Activated CD4-positive, alpha-beta T cell treated with anti-CD3 and anti-CD28 coated beads for 36 hours (primary cell): ENCODE data around the gene LDHAL6B. TPM values are rescaled to one million over a fixed set of nuclear protein-coding genes. Genes with fewer than 3 reads are reported as not detected.

Experiments
- ATAC-seq: fragments of 200-7000 bp; cut with Tn5 transposase; one replicate; pipeline ENCODE4 v1.10.0; 2021; ENCODE audit warnings: mild to moderate bottlenecking, moderate library complexity
- CTCF ChIA-PET: fragments of 350-600 bp; sonication (Branson Sonifier 250); formaldehyde crosslinking; loops from one replicate; lab custom pipeline; 2021; ENCODE audit warnings: antibody characterized with exemption; lab: Charles Lee
- POLR2A ChIA-PET: fragments of 350-600 bp; sonication (Branson Sonifier 250); formaldehyde crosslinking; loops from one replicate; lab custom pipeline; 2021; ENCODE audit warnings: antibody characterized with exemption, inconsistent platforms; lab: Charles Lee
- DNase-seq: peaks from one replicate; pipeline ENCODE4 v3.0.0-alpha.2; 2020
- H3K27ac Mint-ChIP-seq: one replicate; pipeline ENCODE4 v1.8.0; 2021; ENCODE audit warnings: mixed read lengths
- H3K27me3 Mint-ChIP-seq: one replicate; pipeline ENCODE4 v1.8.0; 2021; ENCODE audit warnings: mixed read lengths
- H3K36me3 Mint-ChIP-seq: one replicate; pipeline ENCODE4 v1.8.0; 2021; ENCODE audit warnings: low read depth, mixed read lengths
- H3K4me1 Mint-ChIP-seq: one replicate; pipeline ENCODE4 v1.8.0; 2021; ENCODE audit warnings: mixed read lengths
- H3K4me3 Mint-ChIP-seq: one replicate; pipeline ENCODE4 v1.8.0; 2021; ENCODE audit warnings: mild to moderate bottlenecking, moderate library complexity, mixed read lengths
- H3K9me3 Mint-ChIP-seq: one replicate; pipeline ENCODE4 v1.8.0; 2021; ENCODE audit warnings: low read depth, mixed read lengths
- intact Hi-C, 2 experiments: fragments of 100-400 bp; cut with DNase I in 1 of 2; cut with micrococcal nuclease in 1 of 2; formaldehyde crosslinking; loops; one replicate each; pipeline versions ENCODE4 v1.14.2 to v1.15.1; 2022 to 2024; cut with DNase I, micrococcal nuclease
- microRNA-seq: library from miRNA; unstranded; fragments of <30 nt; microRNA quantifications from one replicate; pipeline ENCODE4 v1.2.0, GENCODE V29; 2021; ENCODE audit warnings: borderline replicate concordance
- total RNA-seq, 2 experiments: library from RNA; stranded (reverse); gene quantifications; one replicate each; pipeline ENCODE4 v1.2.3, GENCODE V29; 2021

LDHAL6B gene
- total RNA-seq, 2 experiments from 2014 or later, result not detected

DNA sequence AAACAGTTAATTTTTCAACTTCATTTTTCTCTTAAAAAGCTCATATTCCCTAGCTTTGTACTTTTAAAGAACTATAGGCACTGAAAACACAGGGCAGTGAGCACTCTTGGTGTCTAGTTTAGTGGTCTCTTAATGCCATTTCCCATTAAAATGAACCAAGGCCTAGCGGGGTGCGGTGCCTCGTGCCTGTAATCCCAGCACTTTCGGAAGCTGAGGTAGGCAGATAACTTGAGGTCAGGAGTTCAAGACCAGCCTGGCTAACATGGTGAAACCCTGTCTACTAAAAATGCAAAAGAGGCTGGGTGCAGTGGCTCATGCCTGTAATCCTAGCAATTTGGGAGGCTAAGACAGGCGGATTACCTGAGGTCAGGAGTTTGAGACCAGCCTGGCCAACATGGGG lies 45.5 kb downstream of the LDHAL6B start:
- no peak for DNase-seq
- H3K4me3 Mint-ChIP-seq, result no peak overlapping the region
- H3K36me3 Mint-ChIP-seq, result no peaks in the 10 kb centered on the region
- ATAC-seq, result no peak
- peaks cover 2% of the 10 kb centered on the region for H3K27me3 Mint-ChIP-seq
- ChIA-PET CTCF (interaction anchor here (0.5 kb wide), 1 partner anchor 110 kb away, joined by 3 read pairs; no protein-coding TSS in a partner anchor), POLR2A (no interaction called here)
- peaks cover 14% of the 10 kb centered on the region for H3K4me1 Mint-ChIP-seq
- no peak overlapping the region for H3K27ac Mint-ChIP-seq
- intact Hi-C loops, result no loop called here
- H3K9me3 Mint-ChIP-seq, result no peaks in the 10 kb centered on the region

DNA sequence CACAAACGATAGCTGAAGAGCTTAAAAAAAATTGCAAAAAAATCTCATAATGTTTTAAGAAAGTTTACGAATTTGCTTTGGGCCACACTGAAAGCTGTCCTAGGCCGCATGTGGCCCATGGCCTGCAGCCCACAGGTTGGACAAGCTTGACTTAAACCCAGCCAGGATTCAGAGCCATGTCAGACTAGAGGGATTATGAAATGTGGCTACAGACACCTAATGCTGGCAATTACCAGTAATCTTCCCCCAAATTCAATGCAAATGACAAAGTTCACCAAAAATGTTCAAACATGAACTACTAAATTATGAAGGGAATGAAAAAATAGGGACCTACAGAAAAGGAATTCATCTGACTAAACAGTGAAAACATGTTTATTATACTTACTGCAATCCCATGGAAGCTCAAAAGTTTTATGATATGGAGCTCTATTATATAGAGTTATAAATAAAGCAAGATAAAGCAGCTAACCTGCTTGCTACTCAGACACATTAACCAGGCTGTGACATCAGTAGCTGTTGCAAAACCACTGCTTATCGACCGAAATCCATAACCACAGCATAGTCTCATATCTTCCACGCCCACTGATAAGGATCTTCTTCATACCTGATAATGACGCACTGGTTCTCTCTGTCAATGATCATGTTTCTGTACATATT lies 49.2 kb downstream of the LDHAL6B start:
- no peak overlapping the region for H3K4me3 Mint-ChIP-seq
- intact Hi-C loops, result loop anchor here (1.0 to 5.0 kb wide), 2 partner anchors 41 to 44 kb away; no protein-coding TSS in a partner anchor
- peaks cover 18% of the 10 kb centered on the region for H3K4me1 Mint-ChIP-seq

DNA sequence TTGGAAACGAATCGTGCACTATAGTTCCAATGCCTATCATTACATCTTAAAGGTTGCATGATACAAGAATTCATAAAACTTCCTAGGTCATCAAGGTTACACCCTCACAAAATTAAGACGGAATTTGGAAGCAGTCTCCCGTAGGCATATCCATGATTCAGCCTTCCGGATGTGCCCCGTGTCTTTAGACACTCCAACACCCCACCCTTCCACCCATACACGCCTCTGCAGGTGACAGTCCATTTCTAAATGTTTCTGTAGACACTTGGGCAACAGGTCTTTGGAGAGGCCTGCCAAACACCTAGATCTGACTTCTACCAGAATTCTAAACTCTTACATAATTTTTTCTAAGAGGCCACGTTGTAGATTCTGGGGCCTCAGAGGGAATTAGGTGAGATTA lies 49.8 kb downstream of the LDHAL6B start:
- POLR2A ChIA-PET, result no interaction called here
- peaks cover 15% of the 10 kb centered on the region for H3K4me1 Mint-ChIP-seq

More for the DNA sequence above, 49.2 kb downstream of the LDHAL6B start:
- Mint-ChIP-seq H3K9me3 (no peaks in the 10 kb centered on the region), H3K27ac (no peak overlapping the region), H3K27me3 (peaks cover 2% of the 10 kb centered on the region), H3K36me3 (no peaks in the 10 kb centered on the region)
- CTCF ChIA-PET, result interaction anchor here (1.9 kb wide), 1 partner anchor 9 kb away, joined by 6 read pairs; no protein-coding TSS in a partner anchor
- POLR2A ChIA-PET, result interaction anchor here (0.6 kb wide), 1 partner anchor 23 kb away, joined by 3 read pairs; no protein-coding TSS in a partner anchor
- peak; percentile 44 for ATAC-seq
- DNase-seq, result peak; percentile 40

DNA sequence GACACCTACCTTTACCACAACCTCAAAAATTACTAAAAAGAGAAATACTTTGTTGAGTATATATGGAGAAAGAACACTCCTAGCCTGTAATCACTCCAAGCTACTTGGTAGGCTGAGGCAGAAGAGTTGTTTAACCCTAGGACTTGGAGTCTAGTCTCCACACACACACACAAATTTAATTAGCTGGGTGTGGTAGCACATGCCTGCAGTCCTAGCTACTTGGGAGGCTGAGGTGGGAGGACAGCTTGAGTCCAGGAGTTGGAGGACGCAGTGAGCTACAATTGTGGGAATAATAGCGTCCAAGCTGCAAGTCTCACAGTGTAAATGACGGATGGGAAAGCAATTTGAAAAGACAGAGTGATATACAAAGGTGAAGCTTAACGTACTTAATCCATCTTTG lies 50.5 kb downstream of the LDHAL6B start:
- intact Hi-C loops, result loop anchor here in 1 of 2 experiments (5.0 kb wide), 1 partner anchor 40 kb away; no protein-coding TSS in a partner anchor
- POLR2A ChIA-PET, result interaction anchor here (0.6 kb wide), 1 partner anchor 62 kb away, joined by 3 read pairs; no protein-coding TSS in a partner anchor
- peaks cover 15% of the 10 kb centered on the region for H3K4me1 Mint-ChIP-seq
- DNase-seq (no peak), ATAC-seq (no peak)
- no peak overlapping the region for H3K4me3 Mint-ChIP-seq
- H3K36me3 Mint-ChIP-seq, result no peaks in the 10 kb centered on the region
- H3K9me3 Mint-ChIP-seq, result no peaks in the 10 kb centered on the region
- H3K27me3 Mint-ChIP-seq, result peaks cover 2% of the 10 kb centered on the region
- H3K27ac Mint-ChIP-seq, result no peak overlapping the region
- CTCF ChIA-PET, result interaction anchor here (0.6 to 1.4 kb wide), 2 partner anchors 10 to 19 kb away, joined by 3 to 6 read pairs; no protein-coding TSS in a partner anchor

More for the DNA sequence above, 49.8 kb downstream of the LDHAL6B start:
- Mint-ChIP-seq H3K36me3 (no peaks in the 10 kb centered on the region), H3K4me3 (no peak overlapping the region), H3K27me3 (peaks cover 2% of the 10 kb centered on the region), H3K9me3 (no peaks in the 10 kb centered on the region), H3K27ac (no peak overlapping the region)
- ATAC-seq (no peak), DNase-seq (no peak)
- CTCF ChIA-PET, result interaction anchor here (1.4 to 1.9 kb wide), 2 partner anchors 10 kb away, joined by 6 read pairs; no protein-coding TSS in a partner anchor
- intact Hi-C loops, result loop anchor here (1.0 to 5.0 kb wide), 2 partner anchors 41 to 44 kb away; no protein-coding TSS in a partner anchor

Small RNA genes lying within 50 kb of the gene (microRNA-seq; reads per million reads assigned to microRNA genes)
- gene MIR2116, result 1.8 reads per million

Other genes with a start within 250 kb of the LDHAL6B start
- gene RNF111, start 219.2 kb upstream of the LDHAL6B start, total RNA-seq, result 10 to 100 TPM; 27.0 to 36.0 TPM
- gene CCNB2, start 101.7 kb upstream of the LDHAL6B start, total RNA-seq, result 10 to 100 TPM; 68.0 to 75.3 TPM
- gene MYO1E, start 166.0 kb downstream of the LDHAL6B start, total RNA-seq, result 10 to 100 TPM in 1 of 2 experiments, 1 to 10 TPM in 1; 8.0 to 12.6 TPM
- under 1 TPM; 0.26 to 0.57 TPM for gene FAM81A, start 231.3 kb downstream of the LDHAL6B start, total RNA-seq